HCT116 (cell line): ENCODE results near the gene TRPV5. TPM values are rescaled to one million over a fixed set of nuclear protein-coding genes. Genes with fewer than 3 reads are reported as not detected.

Experiments used
- ATAC-seq: fragments of 200-7000 bp; cut with Tn5 transposase; 2 replicates; pipeline ENCODE4 v1.9.1; 2020; ENCODE audit warnings: mild to moderate bottlenecking, moderate library complexity
- BruUV-seq: library from RNA; stranded (reverse); fragments of 400-500 nt; replicated peaks from 2 replicates; lab custom pipeline; 2021; lab: Mats Ljungman, UMichigan
- CTCF ChIA-PET: fragments of 300-600 bp; sonication (Branson Sonifier 250); formaldehyde crosslinking; loops from one replicate; lab custom pipeline; 2021; ENCODE audit warnings: antibody characterized with exemption; lab: Charles Lee
- POLR2A ChIA-PET: fragments of 300-600, 350-600 bp; sonication (Branson Sonifier 250); formaldehyde crosslinking; loops from one replicate; lab custom pipeline; 2021; ENCODE audit warnings: antibody characterized with exemption; lab: Charles Lee
- RAD21 ChIA-PET, 2 experiments: fragments of 300-600 bp; sonication (Branson Sonifier 250); formaldehyde crosslinking; loops; one replicate each; lab custom pipeline; 2023; ENCODE audit warnings: low total read pairs in 2 of 2; ENCODE audit not compliant: uncharacterized antibody in 2 of 2, unreplicated experiment in 2 of 2, low non-redundant PET in 1 of 2; lab: Charles Lee
- DNase-seq: peaks from one replicate; pipeline ENCODE4 v3.0.0-alpha.2; 2010; ENCODE audit warnings: low read depth, low spot score
- H2AFZ ChIP-seq: fragments of 200-600 bp; shearing (Covaris generic), sonication (generic); 2 replicates; pipeline ENCODE4 v1.6.1; 2017; ENCODE audit warnings: low read depth, mixed run types, mixed read lengths, antibody characterized with exemption, low read length; ENCODE audit not compliant: poor library complexity, severe bottlenecking
- H3K27ac ChIP-seq: 2 replicates; pipeline ENCODE4 v1.5.1; 2012; ENCODE audit warnings: low read depth, low read length
- H3K27me3 ChIP-seq: fragments of 200-600 bp; sonication (generic); 2 replicates; pipeline ENCODE4 v1.6.1; 2016; ENCODE audit warnings: mixed run types, low read length, mixed read lengths; ENCODE audit not compliant: insufficient read depth
- H3K36me3 ChIP-seq, 2 experiments: fragments of 200-500 bp in 1 of 2; fragments of 200-600 bp in 1 of 2; sonication (Bioruptor generic) in 1 of 2; sonication (generic) in 1 of 2; 2 replicates each; pipeline versions ENCODE4 v1.5.1 to v1.6.1; 2014 to 2016; ENCODE audit warnings: low read length in 2 of 2, inconsistent platforms in 1 of 2, mixed read lengths in 1 of 2, mixed run types in 1 of 2; ENCODE audit not compliant: insufficient read depth in 2 of 2, control insufficient read depth in 1 of 2
- H3K4me1 ChIP-seq, 2 experiments: fragments of 200-600 bp in 1 of 2; sonication (generic) in 1 of 2; 2 replicates each; pipeline versions ENCODE4 v1.5.1 to v1.6.1; 2012 to 2017; ENCODE audit warnings: low read length in 2 of 2, inconsistent platforms in 1 of 2, mild to moderate bottlenecking in 1 of 2, mixed read lengths in 1 of 2, mixed run types in 1 of 2, moderate library complexity in 1 of 2; ENCODE audit not compliant: insufficient read depth in 2 of 2, control insufficient read depth in 1 of 2
- H3K4me2 ChIP-seq: fragments of 200-600 bp; sonication (generic); 2 replicates; pipeline ENCODE4 v1.6.1; 2017; ENCODE audit warnings: mixed run types, low read length, mixed read lengths
- H3K4me3 ChIP-seq, 2 experiments: fragments of 200-600 bp in 1 of 2; sonication (generic) in 1 of 2; replicated peaks in 1 of 2; 2 replicates each; pipeline ENCODE4 v1.5.1; 2011 to 2016; ENCODE audit warnings: low read length in 2 of 2, control low read depth in 1 of 2, low read depth in 1 of 2, mild to moderate bottlenecking in 1 of 2, mixed read lengths in 1 of 2, mixed run types in 1 of 2
- H3K79me2 ChIP-seq: fragments of 200-600 bp; sonication (generic); 2 replicates; pipeline ENCODE4 v1.6.1; 2017; ENCODE audit warnings: mild to moderate bottlenecking, mixed run types, low read length, moderate library complexity, mixed read lengths; ENCODE audit not compliant: insufficient read depth
- H3K9ac ChIP-seq: fragments of 200-600 bp; sonication (generic); 2 replicates; pipeline ENCODE4 v1.6.1; 2016; ENCODE audit warnings: low read length, mixed read lengths
- H3K9me2 ChIP-seq: fragments of 200-600 bp; sonication (generic), shearing (Covaris generic); 2 replicates; pipeline ENCODE4 v1.6.1; 2017; ENCODE audit warnings: mixed run types, mild to moderate bottlenecking, moderate library complexity; ENCODE audit not compliant: insufficient read depth
- H3K9me3 ChIP-seq, 2 experiments: fragments of 200-500 bp in 1 of 2; fragments of 200-600 bp in 1 of 2; sonication (Bioruptor generic) in 1 of 2; sonication (generic) in 1 of 2; 2 replicates each; pipeline ENCODE4 v1.6.1; 2014 to 2017; ENCODE audit warnings: low read length in 2 of 2, mixed read lengths in 2 of 2, inconsistent platforms in 1 of 2, low read depth in 1 of 2, mild to moderate bottlenecking in 1 of 2, mixed run types in 1 of 2, moderate library complexity in 1 of 2; ENCODE audit not compliant: control insufficient read depth in 1 of 2, insufficient read depth in 1 of 2
- H4K20me1 ChIP-seq: fragments of 200-600 bp; sonication (generic), shearing (Covaris generic); 2 replicates; pipeline ENCODE4 v1.6.1; 2017; ENCODE audit warnings: mixed run types, mild to moderate bottlenecking, moderate library complexity; ENCODE audit not compliant: insufficient read depth
- CBX3 ChIP-seq: IDR thresholded peaks from 2 replicates; pipeline ENCODE4 v1.6.1; 2012; ENCODE audit warnings: low read depth
- CEBPB ChIP-seq: IDR thresholded peaks from 2 replicates; pipeline ENCODE4 v1.6.1; 2012; ENCODE audit warnings: low read depth
- ELF1 ChIP-seq: IDR thresholded peaks from 2 replicates; pipeline ENCODE4 v1.6.1; 2012; ENCODE audit warnings: low read depth, borderline replicate concordance
- EZH2 ChIP-seq: fragments of 200-600 bp; sonication (generic); IDR thresholded peaks from 2 replicates; pipeline ENCODE4 v1.6.1; 2017; ENCODE audit warnings: antibody characterized with exemption, mixed run types
- EZH2phosphoT487 ChIP-seq: fragments of 200-600 bp; IDR thresholded peaks from 2 replicates; pipeline ENCODE4 v1.6.1; 2018; ENCODE audit warnings: antibody characterized with exemption, borderline replicate concordance
- POLR2AphosphoS5 ChIP-seq: IDR thresholded peaks from 2 replicates; pipeline ENCODE4 v1.6.1; 2011; ENCODE audit warnings: mild to moderate bottlenecking, low read depth, low read length, moderate library complexity
- intact Hi-C: fragments of 100-400 bp; cut with micrococcal nuclease; formaldehyde crosslinking; loops from 2 replicates; pipeline ENCODE4 v1.10.0; 2022
- total RNA-seq: library from RNA; stranded (reverse); gene quantifications from one replicate; pipeline ENCODE4 v1.2.1, GENCODE V29; 2021; ENCODE audit not compliant: unreplicated experiment
- TF ChIP-seq, protein P1 (sequence below): IDR thresholded peaks from 2 replicates; pipeline ENCODE4 v1.6.1; 2012; ENCODE audit warnings: low read depth
- TF ChIP-seq, protein P2 (sequence below): IDR thresholded peaks from 2 replicates; pipeline ENCODE4 v1.6.1; 2011; ENCODE audit warnings: mild to moderate bottlenecking, low read length, moderate library complexity; ENCODE audit not compliant: insufficient replicate concordance; ENCODE audit errors: extremely low read depth

TRPV5 gene
- total RNA-seq, 1 experiment from 2014 or later = not detected

DNA sequence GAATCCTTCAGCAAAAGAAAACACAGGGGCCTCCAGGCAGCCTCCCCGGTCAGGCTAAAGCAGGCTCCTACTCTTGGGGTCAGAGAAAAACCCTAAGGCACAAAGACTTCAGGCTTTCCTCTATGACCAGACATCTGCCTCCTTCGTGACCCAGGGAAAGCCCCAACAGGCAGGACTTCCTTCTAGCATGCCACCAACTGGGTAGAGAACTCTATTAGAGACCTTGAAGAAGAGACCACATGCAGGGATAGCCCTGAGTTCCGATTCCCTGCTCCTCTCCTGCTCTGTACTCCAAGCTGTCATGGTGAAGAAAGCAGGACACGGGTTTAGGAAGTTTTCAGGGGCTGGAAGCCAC is 49.3 kb downstream of the TRPV5 start:
- RAD21 ChIA-PET = no interaction called here
- H3K27me3 ChIP-seq = peaks cover 5% of the 10 kb centered on the region; the same call in 1 of the 2 replicates
- no peak overlapping the region for H3K9ac ChIP-seq
- TF ChIP-seq EZH2phosphoT487 (no peak), CBX3 (no peak), CEBPB (no peak), EZH2 (no peak), POLR2AphosphoS5 (no peak), ELF1 (no peak)
- TF ChIP-seq, protein P1, sequence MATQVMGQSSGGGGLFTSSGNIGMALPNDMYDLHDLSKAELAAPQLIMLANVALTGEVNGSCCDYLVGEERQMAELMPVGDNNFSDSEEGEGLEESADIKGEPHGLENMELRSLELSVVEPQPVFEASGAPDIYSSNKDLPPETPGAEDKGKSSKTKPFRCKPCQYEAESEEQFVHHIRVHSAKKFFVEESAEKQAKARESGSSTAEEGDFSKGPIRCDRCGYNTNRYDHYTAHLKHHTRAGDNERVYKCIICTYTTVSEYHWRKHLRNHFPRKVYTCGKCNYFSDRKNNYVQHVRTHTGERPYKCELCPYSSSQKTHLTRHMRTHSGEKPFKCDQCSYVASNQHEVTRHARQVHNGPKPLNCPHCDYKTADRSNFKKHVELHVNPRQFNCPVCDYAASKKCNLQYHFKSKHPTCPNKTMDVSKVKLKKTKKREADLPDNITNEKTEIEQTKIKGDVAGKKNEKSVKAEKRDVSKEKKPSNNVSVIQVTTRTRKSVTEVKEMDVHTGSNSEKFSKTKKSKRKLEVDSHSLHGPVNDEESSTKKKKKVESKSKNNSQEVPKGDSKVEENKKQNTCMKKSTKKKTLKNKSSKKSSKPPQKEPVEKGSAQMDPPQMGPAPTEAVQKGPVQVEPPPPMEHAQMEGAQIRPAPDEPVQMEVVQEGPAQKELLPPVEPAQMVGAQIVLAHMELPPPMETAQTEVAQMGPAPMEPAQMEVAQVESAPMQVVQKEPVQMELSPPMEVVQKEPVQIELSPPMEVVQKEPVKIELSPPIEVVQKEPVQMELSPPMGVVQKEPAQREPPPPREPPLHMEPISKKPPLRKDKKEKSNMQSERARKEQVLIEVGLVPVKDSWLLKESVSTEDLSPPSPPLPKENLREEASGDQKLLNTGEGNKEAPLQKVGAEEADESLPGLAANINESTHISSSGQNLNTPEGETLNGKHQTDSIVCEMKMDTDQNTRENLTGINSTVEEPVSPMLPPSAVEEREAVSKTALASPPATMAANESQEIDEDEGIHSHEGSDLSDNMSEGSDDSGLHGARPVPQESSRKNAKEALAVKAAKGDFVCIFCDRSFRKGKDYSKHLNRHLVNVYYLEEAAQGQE = no peak
- TF ChIP-seq, protein P2, sequence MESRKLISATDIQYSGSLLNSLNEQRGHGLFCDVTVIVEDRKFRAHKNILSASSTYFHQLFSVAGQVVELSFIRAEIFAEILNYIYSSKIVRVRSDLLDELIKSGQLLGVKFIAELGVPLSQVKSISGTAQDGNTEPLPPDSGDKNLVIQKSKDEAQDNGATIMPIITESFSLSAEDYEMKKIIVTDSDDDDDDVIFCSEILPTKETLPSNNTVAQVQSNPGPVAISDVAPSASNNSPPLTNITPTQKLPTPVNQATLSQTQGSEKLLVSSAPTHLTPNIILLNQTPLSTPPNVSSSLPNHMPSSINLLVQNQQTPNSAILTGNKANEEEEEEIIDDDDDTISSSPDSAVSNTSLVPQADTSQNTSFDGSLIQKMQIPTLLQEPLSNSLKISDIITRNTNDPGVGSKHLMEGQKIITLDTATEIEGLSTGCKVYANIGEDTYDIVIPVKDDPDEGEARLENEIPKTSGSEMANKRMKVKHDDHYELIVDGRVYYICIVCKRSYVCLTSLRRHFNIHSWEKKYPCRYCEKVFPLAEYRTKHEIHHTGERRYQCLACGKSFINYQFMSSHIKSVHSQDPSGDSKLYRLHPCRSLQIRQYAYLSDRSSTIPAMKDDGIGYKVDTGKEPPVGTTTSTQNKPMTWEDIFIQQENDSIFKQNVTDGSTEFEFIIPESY = no peak
- no TSS peak for BruUV-seq
- ATAC-seq (no peak), DNase-seq (no peak)
- H4K20me1 ChIP-seq = no peaks in the 10 kb centered on the region
- H3K79me2 ChIP-seq = no peaks in the 10 kb centered on the region
- intact Hi-C loops = no loop called here
- no peaks in the 10 kb centered on the region for H3K9me2 ChIP-seq
- H3K9me3 ChIP-seq = no peaks in the 10 kb centered on the region
- POLR2A ChIA-PET = no interaction called here
- CTCF ChIA-PET = no interaction called here
- H3K27ac ChIP-seq = no peak overlapping the region
- no peak overlapping the region for H2AFZ ChIP-seq
- no peak overlapping the region for H3K4me3 ChIP-seq
- no peaks in the 10 kb centered on the region for H3K36me3 ChIP-seq
- peaks cover 4 to 10% of the 10 kb centered on the region in 2 experiments; a peak in 3 of 4 replicates for H3K4me1 ChIP-seq
- H3K4me2 ChIP-seq = no peak overlapping the region
